GM19438 (cell line): Measurements from ENCODE around the gene NTF3.

ENCODE experiments used
- ATAC-seq: cut with Tn5 transposase; IDR thresholded peaks from one replicate; pipeline ENCODE4 v1.9.1; 2021; ENCODE audit warnings: low read depth; ENCODE audit not compliant: unreplicated experiment

NTF3 gene

GRCh38 chr12:5509102-5509501 lies 77.2 kb downstream of the NTF3 start:
- no peak for ATAC-seq

- ATAC-seq = no peak
Observed at GRCh38 chr12:5509557-5509956, 77.6 kb downstream of the NTF3 start.

- no peak for ATAC-seq
Observed at GRCh38 chr12:5510251-5510805, 78.4 kb downstream of the NTF3 start.

GRCh38 chr12:5511256-5511643 lies 79.3 kb downstream of the NTF3 start:
- ATAC-seq = no peak

GRCh38 chr12:5511644-5512600 lies 80.0 kb downstream of the NTF3 start:
- ATAC-seq = no peak

- ATAC-seq = no peak
Observed at GRCh38 chr12:5512601-5512970, 80.7 kb downstream of the NTF3 start.

GRCh38 chr12:5513406-5513805 lies 81.5 kb downstream of the NTF3 start:
- no peak for ATAC-seq

GRCh38 chr12:5514016-5514415 lies 82.1 kb downstream of the NTF3 start:
- no peak for ATAC-seq

GRCh38 chr12:5514545-5514944 lies 82.6 kb downstream of the NTF3 start:
- no peak for ATAC-seq

- ATAC-seq = no peak
Observed at GRCh38 chr12:5515458-5515857, 83.5 kb downstream of the NTF3 start.

GRCh38 chr12:5516371-5517241 lies 84.7 kb downstream of the NTF3 start:
- no peak for ATAC-seq

GRCh38 chr12:5518584-5519365 lies 86.9 kb downstream of the NTF3 start:
- no peak for ATAC-seq

GRCh38 chr12:5520037-5520436 lies 88.1 kb downstream of the NTF3 start:
- no peak for ATAC-seq

GRCh38 chr12:5520831-5521230 lies 88.9 kb downstream of the NTF3 start:
- ATAC-seq = no peak

GRCh38 chr12:5521456-5522325 lies 89.8 kb downstream of the NTF3 start:
- no peak for ATAC-seq

- ATAC-seq = no peak
Observed at GRCh38 chr12:5522432-5523335, 90.8 kb downstream of the NTF3 start.

- ATAC-seq = no peak
Observed at GRCh38 chr12:5523396-5524115, 91.6 kb downstream of the NTF3 start.
